HL-60/S4 treated with retinoic acid at 250 ng/mL for 4 days and 3 days (cell line): ENCODE data around the gene MLF2.
"Not testable (repeated sequence)": the region's sequence is repeated elsewhere in the genome, so short reads cannot be mapped to it uniquely, and the experiment has no call there.

Experiments used
- in situ Hi-C: fragments of 300-500 bp; cut with MboI; formaldehyde crosslinking; loops from 2 replicates; pipeline ENCODE4 v1.7.0; 2022; ENCODE audit warnings: low sequenced_read_pairs

MLF2 gene

GRCh38 chr12:6765634-6766581 lies 13.0 kb upstream of the MLF2 start, which contains the start of gene PTMS:
Gene PTMS (plus strand): TSS chr12:6766363. CDS start chr12:6766706, 343 bp downstream.
- in situ Hi-C loops = no loop called here

GRCh38 chr12:6765048-6765633 lies 12.2 kb upstream of the MLF2 start:
- in situ Hi-C loops = no loop called here

- in situ Hi-C loops = no loop called here
Observed at GRCh38 chr12:6764011-6764828, 11.3 kb upstream of the MLF2 start.

GRCh38 chr12:6763380-6763779 lies 10.4 kb upstream of the MLF2 start:
- in situ Hi-C loops = no loop called here

- in situ Hi-C loops = no loop called here
Observed at GRCh38 chr12:6759741-6760140, 6.8 kb upstream of the MLF2 start.

GRCh38 chr12:6758506-6759095 lies 5.7 kb upstream of the MLF2 start:
- in situ Hi-C loops = no loop called here

- in situ Hi-C loops = no loop called here
Observed at GRCh38 chr12:6757028-6757690, 4.2 kb upstream of the MLF2 start.

- in situ Hi-C loops = no loop called here
Observed at GRCh38 chr12:6754411-6754810, 1.5 kb upstream of the MLF2 start.

- in situ Hi-C loops = no loop called here
Observed at GRCh38 chr12:6753772-6754356, 923 bp upstream of the MLF2 start.

- in situ Hi-C loops = no loop called here
Observed at GRCh38 chr12:6752167-6752920, 597 bp downstream of the MLF2 start.

GRCh38 chr12:6751767-6752166 lies 1.2 kb downstream of the MLF2 start:
- in situ Hi-C loops = no loop called here

- in situ Hi-C loops = no loop called here
Observed at GRCh38 chr12:6750506-6750905, 2.4 kb downstream of the MLF2 start.

GRCh38 chr12:6748761-6749160 lies 4.2 kb downstream of the MLF2 start:
- in situ Hi-C loops = no loop called here

GRCh38 chr12:6747216-6747615 lies 5.7 kb downstream of the MLF2 start:
- in situ Hi-C loops = no loop called here

- in situ Hi-C loops = no loop called here
Observed at GRCh38 chr12:6745741-6746525, 7.0 kb downstream of the MLF2 start.

- in situ Hi-C loops = not testable (repeated sequence)
Observed at GRCh38 chr12:6743300-6743699, 9.6 kb downstream of the MLF2 start.

GRCh38 chr12:6742834-6743233 lies 10.1 kb downstream of the MLF2 start:
- in situ Hi-C loops = no loop called here

GRCh38 chr12:6742080-6742479 lies 10.9 kb downstream of the MLF2 start:
- in situ Hi-C loops = not testable (repeated sequence)

- in situ Hi-C loops = no loop called here
Observed at GRCh38 chr12:6736754-6737153, 16.2 kb downstream of the MLF2 start.
